Vagina (tissue), 2 donors: Measurements from ENCODE around the gene NPLOC4.

Experiments
- POLR2A ChIP-seq, 2 donors: fragments of 450-650 bp; IDR thresholded peaks; one replicate each; pipeline ENCODE4 v1.6.1; 2017; ENCODE audit warnings: antibody characterized with exemption in 2 of 2, mild to moderate bottlenecking in 2 of 2, moderate library complexity in 2 of 2
- POLR2AphosphoS5 ChIP-seq, 2 donors: sonication (generic); formaldehyde crosslinking; IDR thresholded peaks; one replicate each; pipeline ENCODE4 v1.9.0; 2017; ENCODE audit warnings: antibody characterized with exemption in 2 of 2, mild to moderate bottlenecking in 2 of 2, low read depth in 1 of 2; ENCODE audit not compliant: insufficient read depth in 1 of 2
- TF ChIP-seq, protein P1 (sequence below), 3 experiments: fragments of 450-650 bp in 2 of 3; fragments of 200-600 bp in 1 of 3; sonication (generic) in 1 of 3; IDR thresholded peaks; one replicate each; pipeline ENCODE4 v1.5.1; 2017 to 2019; ENCODE audit warnings: antibody characterized with exemption in 3 of 3, mild to moderate bottlenecking in 2 of 3, moderate library complexity in 2 of 3

DNA sequence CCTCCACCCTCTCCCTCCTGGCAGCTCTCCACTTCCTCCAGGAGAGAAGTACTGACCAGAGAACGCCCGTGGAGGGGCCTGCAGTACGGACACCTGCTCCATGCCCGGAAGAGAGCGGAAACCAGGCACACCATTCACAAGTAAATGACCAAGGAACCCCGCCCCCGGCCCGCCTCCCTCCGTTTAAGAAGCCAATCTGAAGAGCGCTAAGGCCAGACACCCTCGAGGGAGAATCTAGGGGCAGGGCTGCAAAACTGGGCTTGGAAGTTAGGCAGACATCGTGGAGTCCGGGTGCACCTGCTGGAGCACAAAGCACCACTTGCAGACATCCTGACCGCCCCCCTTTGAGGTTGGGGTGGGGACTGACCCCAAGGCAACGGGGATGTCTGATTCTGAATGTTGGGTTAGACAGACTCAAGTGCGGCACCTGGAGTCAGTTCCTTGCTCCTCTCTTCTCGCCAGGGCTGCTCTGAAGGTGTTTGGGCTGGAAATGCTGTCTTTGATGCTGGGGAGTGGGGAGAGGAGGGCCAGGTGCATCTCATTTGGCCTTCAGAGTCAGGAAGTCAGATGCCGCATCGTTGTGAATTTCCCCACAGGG is 83.8 kb downstream of the NPLOC4 start:
- TF ChIP-seq, protein P1, sequence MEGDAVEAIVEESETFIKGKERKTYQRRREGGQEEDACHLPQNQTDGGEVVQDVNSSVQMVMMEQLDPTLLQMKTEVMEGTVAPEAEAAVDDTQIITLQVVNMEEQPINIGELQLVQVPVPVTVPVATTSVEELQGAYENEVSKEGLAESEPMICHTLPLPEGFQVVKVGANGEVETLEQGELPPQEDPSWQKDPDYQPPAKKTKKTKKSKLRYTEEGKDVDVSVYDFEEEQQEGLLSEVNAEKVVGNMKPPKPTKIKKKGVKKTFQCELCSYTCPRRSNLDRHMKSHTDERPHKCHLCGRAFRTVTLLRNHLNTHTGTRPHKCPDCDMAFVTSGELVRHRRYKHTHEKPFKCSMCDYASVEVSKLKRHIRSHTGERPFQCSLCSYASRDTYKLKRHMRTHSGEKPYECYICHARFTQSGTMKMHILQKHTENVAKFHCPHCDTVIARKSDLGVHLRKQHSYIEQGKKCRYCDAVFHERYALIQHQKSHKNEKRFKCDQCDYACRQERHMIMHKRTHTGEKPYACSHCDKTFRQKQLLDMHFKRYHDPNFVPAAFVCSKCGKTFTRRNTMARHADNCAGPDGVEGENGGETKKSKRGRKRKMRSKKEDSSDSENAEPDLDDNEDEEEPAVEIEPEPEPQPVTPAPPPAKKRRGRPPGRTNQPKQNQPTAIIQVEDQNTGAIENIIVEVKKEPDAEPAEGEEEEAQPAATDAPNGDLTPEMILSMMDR (IDR thresholded peaks at IDR 0.05), result no peak
- TF ChIP-seq POLR2A (IDR thresholded peaks at IDR 0.05), result no peak
- no peak for TF ChIP-seq POLR2AphosphoS5 (IDR thresholded peaks at IDR 0.05; ENCODE audit: insufficient read depth in 1 of 2, low read depth in 1 of 2)
